Loucy (cell line): ENCODE data around the gene GNAZ.

Experiments used
- H2AFZ ChIP-seq: fragments of 200-600 bp; sonication (generic); 2 replicates; pipeline ENCODE4 v1.6.0; 2016; ENCODE audit warnings: antibody characterized with exemption, mild to moderate bottlenecking, low read length, moderate library complexity
- H3F3A ChIP-seq: fragments of 200-600 bp; 2 replicates; pipeline ENCODE4 v1.6.0; 2016; ENCODE audit warnings: antibody characterized with exemption, low read depth, mild to moderate bottlenecking
- H3K27me3 ChIP-seq: fragments of 200-600 bp; sonication (generic); 2 replicates; pipeline ENCODE4 v1.6.1; 2014; ENCODE audit warnings: low read length, mild to moderate bottlenecking; ENCODE audit not compliant: insufficient read depth, poor library complexity, severe bottlenecking
- H3K36me3 ChIP-seq: fragments of 200-600 bp; sonication (generic); 2 replicates; pipeline ENCODE4 v1.6.1; 2016; ENCODE audit warnings: low read length; ENCODE audit not compliant: insufficient read depth
- H3K4me1 ChIP-seq: fragments of 200-600 bp; sonication (generic); 2 replicates; pipeline ENCODE4 v1.5.1; 2014; ENCODE audit warnings: low read length, mild to moderate bottlenecking; ENCODE audit not compliant: insufficient read depth, poor library complexity, severe bottlenecking
- H3K4me2 ChIP-seq: fragments of 200-600 bp; sonication (generic); 2 replicates; pipeline ENCODE4 v1.6.0; 2014; ENCODE audit warnings: antibody characterized with exemption, low read length, low read depth, mild to moderate bottlenecking; ENCODE audit not compliant: poor library complexity, severe bottlenecking
- H3K4me3 ChIP-seq: fragments of 200-600 bp; sonication (generic); 2 replicates; pipeline ENCODE4 v1.5.1; 2014; ENCODE audit warnings: low read length, mild to moderate bottlenecking, mixed read lengths; ENCODE audit not compliant: poor library complexity, severe bottlenecking
- H3K79me2 ChIP-seq: fragments of 200-600 bp; sonication (generic); 2 replicates; pipeline ENCODE4 v1.6.1; 2014; ENCODE audit warnings: low read length; ENCODE audit not compliant: insufficient read depth
- H3K9ac ChIP-seq: fragments of 200-600 bp; sonication (generic); 2 replicates; pipeline ENCODE4 v1.6.0; 2014; ENCODE audit warnings: mild to moderate bottlenecking, low read depth, low read length, moderate library complexity; ENCODE audit not compliant: poor library complexity, severe bottlenecking
- H3K9me2 ChIP-seq: fragments of 200-600 bp; sonication (generic); replicated peaks from 2 replicates; pipeline ENCODE4 v1.6.1; 2016; ENCODE audit warnings: low read depth, low read length, mixed read lengths
- H3K9me3 ChIP-seq: fragments of 200-600 bp; sonication (generic); 2 replicates; pipeline ENCODE4 v1.6.1; 2014; ENCODE audit warnings: mild to moderate bottlenecking, antibody characterized with exemption, low read length, low read depth; ENCODE audit not compliant: insufficient read depth
- H4K20me1 ChIP-seq: fragments of 200-600 bp; sonication (generic); 2 replicates; pipeline ENCODE4 v1.6.0; 2014; ENCODE audit warnings: antibody characterized with exemption, low read length, mild to moderate bottlenecking; ENCODE audit not compliant: insufficient read depth, poor library complexity, severe bottlenecking
- EZH2phosphoT487 ChIP-seq: fragments of 200-600 bp; IDR thresholded peaks from 2 replicates; pipeline ENCODE4 v1.6.1; 2018; ENCODE audit warnings: antibody characterized with exemption, mild to moderate bottlenecking, moderate library complexity, borderline replicate concordance
- TF ChIP-seq, protein P1 (sequence below): fragments of 200-600 bp; sonication (generic); conservative IDR thresholded peaks from 2 replicates; pipeline ENCODE4 v1.5.1; 2014; ENCODE audit warnings: mild to moderate bottlenecking, antibody characterized with exemption, low read length

GNAZ gene

GRCh38 chr22:23086263-23086662, 15.9 kb downstream of the GNAZ start:
- no peak overlapping the region for H3K4me3 ChIP-seq
- H3K36me3 ChIP-seq = no peaks in the 10 kb centered on the region
- H3K4me1 ChIP-seq = no peaks in the 10 kb centered on the region
- no peaks in the 10 kb centered on the region for H3K79me2 ChIP-seq
- no peaks in the 10 kb centered on the region for H3K9me2 ChIP-seq
- no peak overlapping the region for H3K9ac ChIP-seq
- H3K27me3 ChIP-seq = no peaks in the 10 kb centered on the region
- H3K9me3 ChIP-seq = no peaks in the 10 kb centered on the region
- H3F3A ChIP-seq = no peaks in the 10 kb centered on the region
- TF ChIP-seq EZH2phosphoT487 = no peak
- TF ChIP-seq, protein P1, sequence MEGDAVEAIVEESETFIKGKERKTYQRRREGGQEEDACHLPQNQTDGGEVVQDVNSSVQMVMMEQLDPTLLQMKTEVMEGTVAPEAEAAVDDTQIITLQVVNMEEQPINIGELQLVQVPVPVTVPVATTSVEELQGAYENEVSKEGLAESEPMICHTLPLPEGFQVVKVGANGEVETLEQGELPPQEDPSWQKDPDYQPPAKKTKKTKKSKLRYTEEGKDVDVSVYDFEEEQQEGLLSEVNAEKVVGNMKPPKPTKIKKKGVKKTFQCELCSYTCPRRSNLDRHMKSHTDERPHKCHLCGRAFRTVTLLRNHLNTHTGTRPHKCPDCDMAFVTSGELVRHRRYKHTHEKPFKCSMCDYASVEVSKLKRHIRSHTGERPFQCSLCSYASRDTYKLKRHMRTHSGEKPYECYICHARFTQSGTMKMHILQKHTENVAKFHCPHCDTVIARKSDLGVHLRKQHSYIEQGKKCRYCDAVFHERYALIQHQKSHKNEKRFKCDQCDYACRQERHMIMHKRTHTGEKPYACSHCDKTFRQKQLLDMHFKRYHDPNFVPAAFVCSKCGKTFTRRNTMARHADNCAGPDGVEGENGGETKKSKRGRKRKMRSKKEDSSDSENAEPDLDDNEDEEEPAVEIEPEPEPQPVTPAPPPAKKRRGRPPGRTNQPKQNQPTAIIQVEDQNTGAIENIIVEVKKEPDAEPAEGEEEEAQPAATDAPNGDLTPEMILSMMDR = no peak
- no peaks in the 10 kb centered on the region for H4K20me1 ChIP-seq
- no peak overlapping the region for H2AFZ ChIP-seq
- H3K4me2 ChIP-seq = no peak overlapping the region

DNA sequence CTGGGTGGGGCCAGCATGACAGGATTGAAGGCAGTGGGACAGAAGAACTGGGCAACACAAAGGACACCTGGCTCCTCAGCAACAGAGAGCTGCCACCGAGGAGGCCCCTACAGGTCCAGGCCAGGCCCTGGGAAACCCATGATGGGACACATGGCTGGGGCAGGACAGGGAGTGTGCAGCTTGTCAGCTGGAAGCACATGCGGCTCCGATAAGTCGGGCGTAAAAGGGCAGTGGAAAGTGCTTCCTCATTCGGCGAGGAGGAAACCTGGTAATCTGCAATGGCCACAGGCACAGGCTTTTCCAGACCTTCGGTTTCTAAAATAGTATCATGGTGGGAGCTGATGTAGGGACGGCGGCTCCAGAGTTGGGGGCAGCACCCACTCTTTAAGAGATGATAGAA, 16.5 kb downstream of the GNAZ start:
- H3K4me1 ChIP-seq = no peaks in the 10 kb centered on the region
- H3K27me3 ChIP-seq = no peaks in the 10 kb centered on the region
- no peaks in the 10 kb centered on the region for H4K20me1 ChIP-seq

DNA sequence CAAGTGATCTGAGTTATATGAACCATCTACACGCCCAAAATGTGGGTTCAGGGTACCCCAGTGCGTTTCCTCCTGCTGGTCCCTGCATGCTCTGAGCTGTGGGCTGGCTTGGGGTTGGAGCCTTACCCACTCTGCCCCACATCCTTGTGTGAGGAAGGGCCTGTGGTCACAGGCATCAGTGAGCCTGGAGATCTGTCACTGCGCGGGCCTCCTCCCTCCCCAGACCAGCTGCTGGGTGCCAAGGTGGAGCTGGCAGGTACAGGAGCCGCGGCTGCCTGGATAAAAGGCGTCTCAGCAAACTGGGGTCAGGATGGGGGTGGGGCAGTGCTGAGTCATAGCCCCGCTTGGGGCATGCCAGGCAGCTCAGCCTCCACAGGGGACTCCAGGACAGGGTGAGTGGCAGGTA, 17.9 kb downstream of the GNAZ start:
- TF ChIP-seq, protein P1 = no peak
- TF ChIP-seq EZH2phosphoT487 = no peak

More for the DNA sequence above, 16.5 kb downstream of the GNAZ start:
- Histone ChIP-seq H3K9me3 (no peaks in the 10 kb centered on the region), H3K4me3 (no peak overlapping the region), H3K9ac (no peak overlapping the region), H2AFZ (no peak overlapping the region), H3K79me2 (no peaks in the 10 kb centered on the region), H3K4me2 (no peak overlapping the region), H3K36me3 (no peaks in the 10 kb centered on the region), H3K9me2 (no peaks in the 10 kb centered on the region), H3F3A (no peaks in the 10 kb centered on the region)
- TF ChIP-seq, protein P1 = no peak
- no peak for TF ChIP-seq EZH2phosphoT487

More for the DNA sequence above, 17.9 kb downstream of the GNAZ start:
- no peak overlapping the region for H3K4me3 ChIP-seq
- H3K4me1 ChIP-seq = no peaks in the 10 kb centered on the region
- no peak overlapping the region for H3K4me2 ChIP-seq
- no peaks in the 10 kb centered on the region for H3K27me3 ChIP-seq
- H3F3A ChIP-seq = no peaks in the 10 kb centered on the region
- H3K36me3 ChIP-seq = no peaks in the 10 kb centered on the region
- no peaks in the 10 kb centered on the region for H3K79me2 ChIP-seq
- H3K9ac ChIP-seq = no peak overlapping the region
- H3K9me2 ChIP-seq = no peaks in the 10 kb centered on the region
- no peak overlapping the region for H2AFZ ChIP-seq
- no peaks in the 10 kb centered on the region for H4K20me1 ChIP-seq
- H3K9me3 ChIP-seq = no peaks in the 10 kb centered on the region
